A549 treated with DMSO at 1 μM for 4 hours (cell line): ENCODE measurements around the gene FRMD4A. TPM values are rescaled to one million over a fixed set of nuclear protein-coding genes. Genes with fewer than 3 reads are reported as not detected.

Experiments used
- total RNA-seq: library from RNA; stranded (reverse); fragments of 200-300 nt; extraction: Qiagen RNA extraction; gene quantifications from 5 replicates; pipeline ENCODE4 v1.2.3, GENCODE V29; 2022; ENCODE audit warnings: low read depth

Gene FRMD4A
- 4.1 to 5.7 TPM (median 4.8 TPM) in 5 replicates for total RNA-seq

GRCh38 chr10:14330388-14331061 lies at the start of gene FRMD4A:
FRMD4A (minus strand) TSS chr10:14330924.

